Right renal cortex interstitium (tissue), 3 donors: ENCODE data around the gene APOL1. TPM values are rescaled to one million over a fixed set of nuclear protein-coding genes. Genes with fewer than 3 reads are reported as not detected.
A peak's percentile ranks its signal among the peaks of the same experiment; 100 is the strongest.
"Not testable (repeated sequence)": the region's sequence is repeated elsewhere in the genome, so short reads cannot be mapped to it uniquely, and the experiment has no call there.

Source experiments
- DNase-seq, 3 donors: peaks; one replicate each; pipeline ENCODE4 v3.0.0-alpha.2; 2013; ENCODE audit warnings: low read depth in 3 of 3, low spot score in 2 of 3
- polyA plus RNA-seq, 3 donors: library from polyadenylated mRNA; unstranded; fragments of 120-200 nt; gene quantifications; one replicate each; pipeline ENCODE4 v1.2.1, GENCODE V29; 2013; ENCODE audit not compliant: insufficient read length in 3 of 3

Gene APOL1
- polyA plus RNA-seq, 3 donors: 12.3 to 13.7 (median 13.1) TPM

DNA sequence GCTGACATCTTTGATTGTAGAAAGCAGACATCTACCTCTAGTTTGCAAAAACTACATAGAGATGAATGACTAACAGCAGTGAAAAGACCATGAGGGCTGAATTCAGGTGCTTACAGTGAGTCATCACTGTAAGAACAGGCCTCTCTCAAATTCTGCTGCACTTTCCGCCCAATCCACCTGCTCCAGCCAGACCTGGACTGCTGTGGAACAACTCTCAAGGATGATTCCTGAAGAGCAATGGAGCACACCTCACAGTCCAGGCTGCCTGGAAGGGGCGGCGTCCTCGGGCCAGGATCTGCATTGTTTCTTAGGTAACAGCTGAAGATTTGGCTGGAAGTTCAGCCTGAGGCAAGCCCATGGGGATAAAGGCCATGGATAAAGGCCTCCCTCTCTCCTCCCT, 28.7 kb upstream of the APOL1 start:
- DNase-seq: no peak

DNA sequence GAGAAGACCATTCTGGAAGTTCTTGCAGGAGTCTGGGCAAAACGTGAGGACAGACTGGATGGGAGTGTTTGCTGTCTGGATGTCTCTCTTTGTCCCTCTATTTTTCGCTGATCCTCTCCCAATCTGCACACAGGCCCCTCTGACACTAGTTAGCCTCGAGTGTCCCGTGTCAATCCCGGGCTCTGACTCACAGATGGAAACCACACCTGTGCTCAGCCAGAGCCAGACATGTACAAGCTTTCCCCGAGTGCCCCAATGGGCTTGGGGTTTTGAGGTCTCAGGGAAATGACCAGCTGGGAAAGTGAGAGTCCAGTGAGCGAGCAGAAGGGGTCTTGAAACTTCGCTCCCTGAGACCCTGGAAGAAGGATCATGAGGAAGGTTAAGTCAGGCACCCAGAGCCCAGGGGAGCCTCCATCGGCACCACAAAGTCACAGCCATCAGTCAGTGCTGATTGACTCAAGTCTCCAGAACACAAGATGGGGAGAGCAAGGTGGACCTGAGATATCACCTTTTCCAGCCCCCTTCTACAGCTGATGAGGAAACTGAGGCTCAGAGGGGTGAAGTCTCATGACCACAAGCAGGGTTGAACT, 27.5 kb upstream of the APOL1 start:
- no peak for DNase-seq

DNA sequence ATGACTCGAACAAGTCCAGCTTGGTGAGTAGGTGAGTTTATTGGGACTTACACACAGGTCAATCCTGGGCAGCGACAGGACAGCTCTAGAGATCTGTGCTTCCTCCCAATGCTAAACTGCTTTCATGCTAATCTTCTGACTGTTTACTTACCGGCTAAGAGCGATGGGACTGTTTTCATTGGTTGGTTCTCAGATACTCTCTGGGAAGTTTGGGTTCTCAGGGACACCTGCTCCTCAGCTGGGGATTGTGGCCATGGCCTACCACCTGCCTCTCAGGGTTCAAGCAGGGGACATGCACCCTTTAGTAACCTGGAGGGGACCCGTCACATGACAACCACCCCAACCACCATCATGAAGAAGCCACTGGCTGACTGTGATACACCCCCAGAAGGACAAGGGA, 26.7 kb upstream of the APOL1 start:
- no peak for DNase-seq

DNA sequence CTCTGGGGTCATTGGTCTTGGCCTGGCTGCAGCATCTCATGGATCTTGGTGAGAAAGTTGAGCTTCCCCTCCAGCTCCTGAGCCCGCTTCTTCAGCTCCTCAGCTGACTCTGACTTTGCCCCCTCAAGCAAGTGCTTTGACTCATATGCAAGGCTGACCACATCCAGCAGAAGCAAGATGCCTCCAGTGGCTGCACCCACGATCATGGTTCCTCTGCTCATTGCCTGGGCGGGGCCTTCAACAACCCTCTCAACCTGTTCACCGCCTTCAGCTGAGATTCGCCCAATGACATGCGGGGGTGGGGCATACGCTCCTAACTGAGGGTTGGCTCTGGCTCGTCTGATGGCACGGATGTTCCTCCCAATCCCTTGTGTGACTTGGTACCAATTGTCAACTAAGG, 25.5 kb upstream of the APOL1 start:
- DNase-seq: no peak

DNA sequence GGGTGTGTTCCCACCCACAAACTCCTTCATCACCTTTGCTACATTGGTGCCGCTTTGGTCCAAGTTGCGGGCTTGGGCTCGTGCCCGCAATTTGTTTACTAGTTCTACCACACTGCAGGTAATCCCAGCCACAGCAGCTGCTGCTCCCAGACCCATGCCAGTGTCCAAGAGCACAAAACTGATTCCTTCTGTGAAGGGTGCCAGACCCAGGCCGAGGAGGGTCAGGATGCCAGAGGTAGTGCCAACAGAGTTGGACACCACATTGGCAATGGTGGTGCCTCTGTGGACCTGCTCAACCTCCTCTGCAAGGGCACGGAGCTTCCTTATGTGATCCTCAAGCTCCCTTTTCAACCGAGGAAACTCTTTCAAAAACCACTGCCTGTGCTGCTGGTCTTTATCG, 25.1 kb upstream of the APOL1 start:
- no peak for DNase-seq

DNA sequence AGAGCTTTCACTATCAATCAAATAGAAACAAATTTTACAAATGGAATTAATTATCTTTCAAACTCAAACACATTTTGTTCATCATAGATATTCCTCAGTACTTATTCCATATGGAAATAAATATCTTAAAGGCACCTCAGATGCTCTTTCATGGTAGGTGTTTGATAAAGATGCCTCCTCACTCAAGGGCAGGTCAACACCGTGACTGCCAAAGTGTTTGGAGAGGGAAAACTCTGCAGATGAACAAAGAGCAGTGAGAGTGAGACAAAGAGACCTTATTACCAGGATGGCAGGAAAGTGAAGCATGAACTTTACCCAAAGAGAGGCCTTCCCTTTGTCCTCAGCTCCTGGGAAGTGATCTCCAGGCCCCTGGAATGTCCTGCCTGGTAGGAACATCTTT, 24.6 kb upstream of the APOL1 start:
- not testable (repeated sequence) for DNase-seq

DNA sequence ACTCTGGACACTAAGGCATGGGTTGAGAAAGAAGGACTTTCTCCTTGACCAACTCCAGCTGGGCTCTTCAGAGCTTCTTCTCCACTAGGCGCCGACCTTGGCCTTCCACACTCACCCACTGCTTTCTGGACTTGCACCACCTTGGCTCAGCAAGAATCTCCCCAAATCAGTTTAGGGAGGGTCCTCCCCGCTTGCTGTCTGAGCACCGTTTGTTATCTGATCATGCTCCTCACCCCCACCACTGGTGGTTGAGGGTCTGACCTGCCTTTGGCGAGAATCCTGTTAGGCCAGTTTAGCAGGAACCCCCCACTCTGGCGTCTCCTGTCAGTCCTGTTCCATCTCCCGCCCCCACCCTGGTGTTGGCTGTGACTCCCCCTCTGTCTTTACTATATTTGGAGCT, 24.0 kb upstream of the APOL1 start:
- DNase-seq: no peak

DNA sequence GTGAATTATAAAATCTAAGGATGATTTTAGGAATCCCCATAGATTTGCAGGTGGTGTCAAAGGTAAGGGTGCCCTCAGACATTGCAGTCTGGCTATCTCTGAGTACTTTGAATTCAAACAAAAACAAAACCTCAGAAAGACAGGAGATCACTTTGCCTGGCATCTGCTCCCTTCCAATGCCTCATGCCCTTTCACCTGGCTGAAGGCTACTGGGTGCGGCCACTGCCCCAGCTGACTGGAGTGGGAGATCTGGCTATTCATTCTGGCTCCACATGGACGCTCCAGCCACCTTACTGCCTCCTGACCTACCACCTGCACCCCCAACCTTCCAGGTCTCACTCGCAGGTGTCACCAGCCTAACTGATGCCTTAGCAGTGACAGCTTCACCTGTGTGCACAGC, 23.3 kb upstream of the APOL1 start:
- DNase-seq: not testable (repeated sequence)

DNA sequence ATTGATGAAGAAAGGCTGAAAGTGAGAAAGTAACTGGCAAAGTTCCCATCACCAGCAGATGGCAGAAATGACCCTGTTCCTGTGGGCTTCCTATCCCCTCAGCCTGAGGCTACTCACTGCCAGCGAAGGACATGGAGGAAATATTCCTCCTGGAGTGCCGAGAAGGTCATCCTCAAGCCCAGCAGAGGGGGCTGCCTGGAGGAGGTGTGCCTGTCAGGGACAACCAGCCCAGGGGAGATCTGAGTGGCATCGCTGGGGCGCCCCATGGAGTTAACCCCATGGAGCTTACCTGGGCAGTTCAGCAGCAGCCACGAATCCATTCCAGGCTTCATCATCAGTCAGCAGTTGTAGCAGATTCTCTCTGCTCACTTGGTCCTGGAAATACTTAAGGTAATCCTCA, 21.9 kb upstream of the APOL1 start:
- not testable (repeated sequence) for DNase-seq

DNA sequence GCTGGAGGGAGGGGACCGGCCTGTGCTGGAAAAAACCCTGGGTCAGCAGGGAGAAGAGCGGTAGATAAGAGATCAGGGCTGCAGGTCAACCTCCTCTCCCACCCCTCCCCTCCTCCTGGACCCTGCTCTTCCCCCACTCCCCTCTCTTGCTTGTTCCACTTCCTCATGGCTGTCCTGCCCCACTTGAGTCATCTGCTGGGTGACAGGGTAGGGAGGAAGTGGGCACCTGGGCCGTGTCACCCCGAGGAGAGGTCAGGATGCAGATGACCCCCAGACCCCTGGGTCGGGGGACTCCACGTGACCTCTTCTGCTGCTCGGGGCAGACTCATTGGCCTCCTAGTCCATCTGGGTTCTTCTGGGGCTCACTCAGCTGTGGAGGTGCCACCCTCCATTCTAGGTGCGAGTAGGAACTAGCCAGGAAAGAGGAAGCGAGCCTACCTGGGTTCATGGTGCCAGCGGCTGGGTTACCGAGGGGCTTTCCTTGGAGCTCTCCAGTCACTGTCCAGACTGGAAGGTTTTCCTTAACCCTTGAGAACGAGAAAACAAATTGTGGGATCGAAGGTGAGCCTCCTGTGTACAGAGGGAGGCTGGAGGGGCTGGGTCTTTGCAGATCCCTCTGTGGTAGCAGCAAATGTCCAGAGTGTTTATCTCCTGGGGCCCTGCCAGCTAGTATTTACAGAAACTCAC, 20.1 kb upstream of the APOL1 start:
- no peak for DNase-seq

DNA sequence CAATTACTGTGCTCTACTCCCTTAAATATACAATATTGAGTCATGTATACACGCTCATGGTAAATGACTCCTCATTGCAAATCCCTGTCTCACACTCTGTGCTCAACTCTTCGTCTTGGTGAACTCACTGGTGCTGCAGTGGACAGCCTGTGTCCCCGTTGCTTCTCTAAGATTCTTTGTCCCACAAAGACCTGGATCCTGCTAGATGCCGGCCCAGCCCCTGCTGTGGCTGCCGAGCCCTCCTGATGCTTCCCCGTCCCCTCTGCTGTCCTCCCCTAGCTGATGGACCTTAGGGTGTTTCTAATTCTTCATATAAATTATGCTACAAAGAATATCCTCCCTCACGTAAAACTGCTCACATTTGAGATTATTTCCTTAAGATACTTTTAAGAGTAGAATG, 19.1 kb upstream of the APOL1 start:
- no peak for DNase-seq

DNA sequence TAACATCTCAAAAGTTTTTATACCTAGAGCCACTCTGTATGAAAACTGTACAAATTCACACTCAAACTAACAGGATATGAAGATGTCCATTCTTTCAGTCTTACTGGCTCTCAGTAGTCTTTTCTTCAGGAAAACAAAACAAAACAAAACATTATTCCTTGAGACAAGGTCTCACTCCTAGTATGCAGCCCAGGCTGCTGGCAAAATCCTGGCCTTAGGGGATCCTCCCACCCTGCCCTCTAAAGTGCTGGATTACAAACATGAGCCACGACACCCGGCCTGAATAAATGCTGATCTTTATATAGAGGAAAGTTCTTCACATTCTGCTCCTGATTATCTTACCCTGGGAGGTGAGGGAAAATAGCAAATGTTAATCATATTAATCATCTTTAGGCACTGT, 18.7 kb upstream of the APOL1 start:
- DNase-seq: no peak

DNA sequence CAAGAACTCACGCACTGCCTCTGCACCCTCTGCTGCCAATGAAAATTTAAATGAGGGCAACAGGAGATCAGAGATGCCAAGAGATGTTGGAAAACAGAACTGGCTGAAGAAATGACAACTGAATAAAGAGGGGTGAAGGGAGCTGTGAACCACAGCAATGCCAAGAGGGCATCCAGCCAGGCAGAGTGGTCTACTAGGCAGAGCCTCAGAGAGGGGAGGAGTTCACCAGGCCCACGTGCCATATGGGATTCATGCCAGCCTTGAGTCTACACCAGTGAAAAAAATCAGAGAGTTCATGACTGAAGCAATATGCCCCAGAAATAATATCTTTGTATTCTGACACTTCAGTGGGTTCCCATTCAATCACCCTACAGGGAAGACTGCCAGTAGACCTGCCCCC, 18.0 kb upstream of the APOL1 start:
- DNase-seq: no peak

DNA sequence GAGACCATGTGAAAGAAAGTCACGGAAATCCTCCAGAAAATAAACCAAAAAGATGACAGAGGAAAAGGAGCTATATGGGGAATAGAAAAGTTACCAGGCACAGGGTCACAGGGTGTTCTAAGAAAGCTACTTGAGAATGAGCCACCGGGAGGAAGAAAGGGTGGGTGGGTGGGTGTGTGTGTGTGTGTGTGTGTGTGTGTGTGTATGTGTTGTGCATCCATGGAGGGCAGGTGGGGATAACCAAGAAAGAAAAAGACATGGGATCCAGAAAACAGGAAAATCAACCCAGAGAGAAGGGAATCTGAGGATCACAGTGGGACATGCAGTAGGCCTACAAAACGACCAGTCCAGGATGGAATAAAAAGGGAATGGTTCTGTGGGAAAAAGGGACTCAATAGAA, 17.3 kb upstream of the APOL1 start:
- no peak for DNase-seq

DNA sequence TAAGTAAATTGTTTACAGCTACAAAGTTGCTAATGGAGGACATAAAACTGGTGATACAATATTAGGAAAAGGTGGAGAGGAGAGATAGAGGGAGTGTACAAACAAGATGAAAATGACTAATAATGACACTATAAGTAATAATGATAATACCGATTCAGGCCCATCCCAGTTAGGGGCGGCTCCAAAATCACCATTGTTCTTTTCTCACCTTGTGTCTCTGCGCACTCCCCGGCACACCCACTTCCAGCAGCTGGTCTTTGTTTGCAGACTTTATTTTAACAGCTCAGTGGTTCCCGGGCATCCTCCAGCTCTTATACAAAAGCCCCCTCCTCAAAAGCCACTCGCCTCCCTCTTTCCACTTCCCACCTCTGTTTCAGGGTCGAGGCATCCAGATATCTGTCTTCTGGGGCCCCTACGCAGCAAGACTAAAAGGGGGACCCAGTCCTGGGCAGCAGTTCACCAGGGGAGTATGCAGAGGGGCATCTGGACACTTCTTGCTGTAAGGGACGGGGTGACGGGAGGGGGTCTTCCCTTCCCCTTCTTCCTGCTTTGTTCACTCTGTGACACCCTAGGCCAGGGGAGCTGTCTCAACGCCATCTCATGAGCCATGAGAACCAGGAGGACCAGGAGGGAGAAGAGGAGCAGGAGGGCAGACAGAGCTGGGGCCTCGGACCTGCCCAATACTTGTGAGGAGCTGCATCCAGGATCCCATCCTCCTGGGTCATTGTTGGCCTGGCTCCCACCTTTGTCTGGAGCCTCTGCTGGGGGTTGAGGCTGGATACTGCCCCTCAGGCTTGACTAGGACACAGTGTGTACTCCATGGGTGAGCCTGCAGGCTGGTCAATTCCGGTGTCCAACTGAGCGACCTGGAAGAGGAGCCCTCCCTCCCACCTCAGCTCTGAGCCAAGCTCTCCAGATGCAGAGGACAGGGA, 16.3 kb upstream of the APOL1 start:
- DNase-seq: no peak

DNA sequence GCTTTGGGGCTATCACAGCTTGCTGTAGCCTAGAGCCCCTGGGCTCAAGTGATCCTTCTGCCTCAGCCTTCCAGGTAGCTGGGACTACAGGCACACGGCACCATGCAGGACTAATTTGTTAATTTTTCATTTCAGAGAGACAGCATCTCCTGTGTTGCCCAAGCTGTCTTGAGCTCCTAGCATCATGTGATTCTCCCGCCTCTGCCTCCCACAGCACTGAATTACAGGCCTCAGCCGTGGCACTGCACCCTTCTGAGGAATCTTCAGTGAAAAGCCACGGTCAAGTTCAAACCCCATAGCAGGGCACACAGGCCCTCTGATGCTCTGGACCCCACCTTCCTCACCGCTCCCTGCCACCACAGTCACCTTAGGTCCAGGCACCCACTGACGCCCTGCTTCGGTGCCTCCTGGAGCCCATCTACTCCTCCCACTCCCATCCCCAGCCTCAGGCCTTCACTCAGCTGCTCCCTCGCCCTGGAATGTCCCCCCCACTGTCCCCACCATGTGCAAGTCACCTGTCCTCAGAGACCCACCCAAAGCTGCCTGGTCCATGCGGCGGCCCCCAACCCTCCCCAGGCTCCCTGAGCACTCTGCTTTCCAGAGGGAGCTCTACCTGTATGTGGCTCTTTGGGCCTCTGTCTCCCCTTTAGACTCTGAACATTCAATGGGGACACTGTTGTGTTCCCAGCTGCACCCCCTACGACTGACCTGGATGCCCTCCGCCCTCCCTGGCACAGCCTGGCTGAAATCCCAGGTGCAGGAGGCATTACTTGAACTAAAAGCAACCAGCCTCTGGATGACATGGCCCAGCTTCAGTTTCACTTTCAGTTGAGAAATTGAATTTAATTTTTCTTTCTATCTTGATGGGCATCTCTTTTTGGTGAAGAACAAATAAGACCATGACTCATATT, 15.2 kb upstream of the APOL1 start:
- no peak for DNase-seq

DNA sequence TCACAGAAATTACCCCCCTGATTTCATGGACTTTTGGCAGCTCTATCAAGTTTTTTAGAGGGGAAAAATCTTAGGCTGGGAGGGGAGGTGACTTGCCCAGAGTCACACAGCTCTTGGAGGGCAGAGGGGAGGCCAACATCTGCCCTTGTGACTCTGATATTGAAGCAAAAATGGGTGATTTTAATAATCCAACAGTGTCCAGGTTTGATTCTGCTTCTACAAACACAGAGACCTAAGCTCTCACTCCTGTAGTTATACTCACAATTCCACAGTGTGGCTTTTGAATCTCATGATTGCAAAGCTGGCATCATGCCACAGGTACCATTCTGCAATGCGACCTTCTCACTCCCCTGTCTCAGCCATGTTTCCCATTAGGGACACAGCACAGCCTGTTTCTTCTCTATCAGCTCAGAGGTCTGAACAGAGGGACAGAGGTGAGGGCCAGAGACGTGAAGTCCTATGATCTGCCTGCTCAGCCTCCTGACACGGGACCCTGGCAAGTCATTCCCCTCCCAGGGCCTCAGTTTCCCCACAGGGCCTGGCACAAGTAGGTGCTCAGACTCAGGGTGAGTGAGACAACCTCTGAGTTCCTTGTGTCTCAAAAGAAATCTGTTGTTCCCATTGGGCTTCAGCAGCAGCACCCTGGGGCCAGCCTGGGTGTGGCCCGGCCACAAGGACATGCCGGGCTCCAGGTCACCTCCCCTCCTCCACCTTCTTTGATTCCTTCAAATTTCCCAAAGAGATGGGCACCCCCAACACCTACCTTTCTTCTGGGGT, 14.4 kb upstream of the APOL1 start:
- DNase-seq: no peak

DNA sequence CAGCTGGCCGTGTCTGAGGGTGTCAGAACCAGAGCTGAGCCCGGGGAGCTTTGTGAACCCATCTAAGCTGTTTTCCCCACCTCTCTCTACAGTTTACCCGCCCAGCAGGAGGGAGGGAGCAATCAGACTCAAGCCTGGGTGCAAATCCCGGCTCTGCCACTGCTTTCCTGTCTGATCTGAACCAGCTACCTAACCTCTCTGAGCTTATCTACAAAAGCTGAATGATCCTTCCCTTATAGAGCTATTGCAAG, 13.9 kb upstream of the APOL1 start:
- DNase-seq: no peak

DNA sequence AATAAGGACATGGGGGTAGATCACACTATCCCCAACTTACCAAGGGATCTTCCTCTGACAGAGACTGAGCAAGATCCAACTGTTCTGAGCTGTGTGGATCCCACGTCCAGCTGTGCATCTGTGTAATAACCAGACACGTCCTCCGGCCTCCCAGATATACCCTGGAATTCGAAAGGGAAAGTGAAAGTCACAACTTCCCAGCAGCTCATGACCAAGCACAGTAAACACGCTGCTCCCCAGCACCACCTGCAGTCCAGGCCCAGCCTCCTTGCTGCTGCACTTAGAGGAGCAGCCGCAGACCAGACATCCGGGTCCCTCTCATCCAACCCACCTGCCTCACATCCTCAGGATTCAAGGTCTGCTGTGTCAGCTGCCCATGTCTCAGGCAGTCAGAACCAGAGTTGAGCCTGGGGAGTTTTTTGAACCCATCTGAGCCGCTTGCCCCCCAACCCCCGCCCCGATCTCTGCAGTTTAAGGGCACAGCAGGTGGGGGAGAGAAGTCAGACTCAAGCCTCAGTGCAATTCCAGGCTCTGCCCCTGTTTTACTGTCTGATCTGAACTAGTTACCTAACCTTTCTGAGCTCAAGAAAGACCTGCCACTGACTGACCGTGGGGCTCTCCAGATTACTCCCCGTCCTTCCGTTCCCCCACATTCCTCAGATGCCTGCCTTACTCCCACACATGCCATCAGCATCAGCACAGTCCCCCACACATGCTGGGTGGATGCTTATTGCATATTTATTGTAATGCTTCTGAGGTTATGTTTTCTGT, 13.3 kb upstream of the APOL1 start, which contains the start of gene APOL2:
TSS of gene APOL2 (minus strand) at position 127 of the 771 bp plus-strand sequence. CDS start 6,365 bp downstream, outside the sequence.
- peak; percentile 82 to 86 (median 83) for DNase-seq
